ENCODE results near the gene SMYD2. TPM values are rescaled to one million over a fixed set of nuclear protein-coding genes. Genes with fewer than 3 reads are reported as not detected.

SMYD2 gene
- total and polyA plus RNA-seq, 10 of the 15 experiments (the other 5 are each of a cell fraction or from before 2014, with no cell fraction given): 8.3 to 55.7 (median 26.4) TPM

DNA sequence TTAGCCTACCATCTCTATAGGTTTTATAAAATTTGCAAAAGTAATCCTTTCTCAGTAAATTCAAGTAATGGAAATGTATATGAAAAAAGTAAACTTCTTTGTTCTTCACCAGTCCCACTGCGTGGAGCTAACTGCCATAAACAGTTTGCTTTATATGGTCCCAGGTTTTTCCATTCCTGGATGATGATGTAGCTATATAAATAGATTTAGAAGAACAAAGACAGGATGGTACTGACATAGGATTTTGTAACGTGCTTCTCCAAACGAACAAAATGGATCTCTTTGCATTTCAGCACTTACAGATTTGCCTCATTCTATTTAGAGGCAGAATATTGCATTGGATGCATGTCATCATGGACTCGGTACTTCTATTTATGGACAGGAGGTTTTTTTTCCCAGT lies 57.3 kb downstream of the SMYD2 start:
- no peaks in the 10 kb centered on the region for H3K79me2 ChIP-seq (ENCODE audit: control insufficient read depth, insufficient read depth, low read length)
- CTCF ChIA-PET: interaction anchor here (1.0 to 17.7 kb wide), 5 partner anchors 9 to 249 kb away, joined by 3 to 597 read pairs (median 10); no protein-coding TSS in a partner anchor
- intact Hi-C loops (cut with micrococcal nuclease; ENCODE audit: unreplicated experiment) (loop anchor here (10.0 kb wide), 1 partner anchor 1187 kb away; no protein-coding TSS in a partner anchor), in situ Hi-C loops (cut with MboI) (loop anchor here (10.0 kb wide), 2 partner anchors 963 to 1187 kb away; no protein-coding TSS in a partner anchor)
- H3K9me3 ChIP-seq (replicated peaks; ENCODE audit: control insufficient read depth, insufficient read depth, low read length): no peaks in the 10 kb centered on the region
- no peak overlapping the region for H3K4me3 ChIP-seq
- DNase-seq (ENCODE audit: low read depth, low spot score): no peak
- no peak overlapping the region for H3K9ac ChIP-seq (ENCODE audit: control insufficient read depth, insufficient read depth, low read length)
- no peaks in the 10 kb centered on the region for H3K27me3 ChIP-seq (replicated peaks in 1 of 2; ENCODE audit: control insufficient read depth in 2 of 2, insufficient read depth in 2 of 2, low read length in 1 of 2)
- no peaks in the 10 kb centered on the region for H3K4me1 ChIP-seq (ENCODE audit: control insufficient read depth, insufficient read depth, low read length)
- no peaks in the 10 kb centered on the region for H4K20me1 ChIP-seq (ENCODE audit: control insufficient read depth, insufficient read depth)
- H3K27ac ChIP-seq (ENCODE audit: control insufficient read depth, insufficient read depth): no peak overlapping the region
- H3K36me3 ChIP-seq (ENCODE audit: control insufficient read depth in 2 of 2, insufficient read depth in 2 of 2, low read length in 1 of 2): peaks cover 0 to 1% of the 10 kb centered on the region in 2 experiments; a peak in 2 of 4 replicates
- WGBS (ENCODE audit: insufficient coverage, insufficient replicate concordance, low lambda C conversion rate, missing lambda C conversion rate): 92% methylated on average over 4 of the region's 4 CpGs
- no peak for FAIRE-seq
- ATAC-seq: no peak
- RAD21 ChIA-PET (ENCODE audit: unreplicated experiment): interaction anchor here (0.7 to 8.3 kb wide), 8 partner anchors 8 to 301 kb away, joined by 3 to 207 read pairs (median 3); no protein-coding TSS in a partner anchor
- BruUV-seq (replicated peaks): no TSS peak
- no peak for TF ChIP-seq MXI1 (IDR thresholded peaks at IDR 0.05; ENCODE audit: low read depth, low read length)
- TF ChIP-seq ZNF622 (IDR thresholded peaks at IDR 0.05): no peak
- TF ChIP-seq YBX1 (IDR thresholded peaks at IDR 0.05): no peak
- TF ChIP-seq BHLHE40 (IDR thresholded peaks at IDR 0.05; ENCODE audit: borderline replicate concordance in 1 of 2, low read depth in 2 of 2, low read length in 1 of 2): no peak
- TF ChIP-seq ETV6 (conservative IDR thresholded peaks at IDR 0.05 in 1 of 2, IDR thresholded peaks at IDR 0.05 in 1 of 2; ENCODE audit: borderline replicate concordance in 1 of 2, low read depth in 1 of 2): no peak
- TF ChIP-seq ZNF217 (IDR thresholded peaks at IDR 0.05): no peak
- no peak for TF ChIP-seq NBN (IDR thresholded peaks at IDR 0.05)
- TF ChIP-seq, protein P1, sequence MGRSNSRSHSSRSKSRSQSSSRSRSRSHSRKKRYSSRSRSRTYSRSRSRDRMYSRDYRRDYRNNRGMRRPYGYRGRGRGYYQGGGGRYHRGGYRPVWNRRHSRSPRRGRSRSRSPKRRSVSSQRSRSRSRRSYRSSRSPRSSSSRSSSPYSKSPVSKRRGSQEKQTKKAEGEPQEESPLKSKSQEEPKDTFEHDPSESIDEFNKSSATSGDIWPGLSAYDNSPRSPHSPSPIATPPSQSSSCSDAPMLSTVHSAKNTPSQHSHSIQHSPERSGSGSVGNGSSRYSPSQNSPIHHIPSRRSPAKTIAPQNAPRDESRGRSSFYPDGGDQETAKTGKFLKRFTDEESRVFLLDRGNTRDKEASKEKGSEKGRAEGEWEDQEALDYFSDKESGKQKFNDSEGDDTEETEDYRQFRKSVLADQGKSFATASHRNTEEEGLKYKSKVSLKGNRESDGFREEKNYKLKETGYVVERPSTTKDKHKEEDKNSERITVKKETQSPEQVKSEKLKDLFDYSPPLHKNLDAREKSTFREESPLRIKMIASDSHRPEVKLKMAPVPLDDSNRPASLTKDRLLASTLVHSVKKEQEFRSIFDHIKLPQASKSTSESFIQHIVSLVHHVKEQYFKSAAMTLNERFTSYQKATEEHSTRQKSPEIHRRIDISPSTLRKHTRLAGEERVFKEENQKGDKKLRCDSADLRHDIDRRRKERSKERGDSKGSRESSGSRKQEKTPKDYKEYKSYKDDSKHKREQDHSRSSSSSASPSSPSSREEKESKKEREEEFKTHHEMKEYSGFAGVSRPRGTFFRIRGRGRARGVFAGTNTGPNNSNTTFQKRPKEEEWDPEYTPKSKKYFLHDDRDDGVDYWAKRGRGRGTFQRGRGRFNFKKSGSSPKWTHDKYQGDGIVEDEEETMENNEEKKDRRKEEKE (IDR thresholded peaks at IDR 0.05): no peak
- TF ChIP-seq TCF12 (IDR thresholded peaks at IDR 0.05; ENCODE audit: low read depth, low read length): no peak
- TF ChIP-seq SREBF2 (IDR thresholded peaks at IDR 0.05; ENCODE audit: low read length): no peak
- no peak for TF ChIP-seq TCF3 (IDR thresholded peaks at IDR 0.05; ENCODE audit: borderline replicate concordance, insufficient read depth, low read depth, low read length)
- TF ChIP-seq, protein P2, sequence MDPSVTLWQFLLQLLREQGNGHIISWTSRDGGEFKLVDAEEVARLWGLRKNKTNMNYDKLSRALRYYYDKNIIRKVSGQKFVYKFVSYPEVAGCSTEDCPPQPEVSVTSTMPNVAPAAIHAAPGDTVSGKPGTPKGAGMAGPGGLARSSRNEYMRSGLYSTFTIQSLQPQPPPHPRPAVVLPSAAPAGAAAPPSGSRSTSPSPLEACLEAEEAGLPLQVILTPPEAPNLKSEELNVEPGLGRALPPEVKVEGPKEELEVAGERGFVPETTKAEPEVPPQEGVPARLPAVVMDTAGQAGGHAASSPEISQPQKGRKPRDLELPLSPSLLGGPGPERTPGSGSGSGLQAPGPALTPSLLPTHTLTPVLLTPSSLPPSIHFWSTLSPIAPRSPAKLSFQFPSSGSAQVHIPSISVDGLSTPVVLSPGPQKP (IDR thresholded peaks at IDR 0.05; ENCODE audit: low read depth, low read length): no peak
- SMC1A ChIA-PET (ENCODE audit: uncharacterized antibody, unreplicated experiment): interaction anchor here (0.9 to 12.2 kb wide), 5 partner anchors 10 to 246 kb away, joined by 3 to 292 read pairs (median 3); no protein-coding TSS in a partner anchor
- H2AFZ ChIP-seq (ENCODE audit: control insufficient read depth, low read depth, low read length): no peak overlapping the region
- H3K4me2 ChIP-seq (ENCODE audit: control insufficient read depth, insufficient read depth): no peak overlapping the region
- POLR2A ChIA-PET: interaction anchor here (1.3 kb wide), 1 partner anchor 90 kb away, joined by 3 read pairs; no protein-coding TSS in a partner anchor

All from GM12878 (cell line).